ENCODE results near the gene GNAQ. TPM values are rescaled to one million over a fixed set of nuclear protein-coding genes. Genes with fewer than 3 reads are reported as not detected.

Gene GNAQ
- total and polyA plus RNA-seq, 2 of the 4 experiments (the other 2 are of a cell fraction) = 23.1 to 50.7 TPM

- H3K27ac ChIP-seq (ENCODE audit: insufficient read depth, low read length) = peak overlapping the region; percentile 27; the same call in 1 of the 2 replicates
- H3K9me3 ChIP-seq (ENCODE audit: control insufficient read depth, insufficient read depth, low read length) = no peaks in the 10 kb centered on the region
- peaks cover 13 to 68% of the 10 kb centered on the region in 2 experiments for H3K79me1 ChIP-seq (ENCODE audit: low read depth in 1 of 2, low read length in 2 of 2)
- H3K4ac ChIP-seq (ENCODE audit: low read depth, low read length) = peak overlapping the region; percentile 8; the same call in 1 of the 2 replicates
- WGBS, 2 experiments (ENCODE audit: extremely low coverage in 2 of 2, insufficient read length in 1 of 2) = no CpG with 5 or more reads among the region's 1 CpG
- ChIA-PET CTCF (interaction anchor here (1.8 kb wide), 1 partner anchor 49 kb away, joined by 5 read pairs; no protein-coding TSS in a partner anchor), POLR2A (ENCODE audit: unreplicated experiment) (no interaction called here)
- no peak overlapping the region; the same call in 1 of the 2 replicates for H3K14ac ChIP-seq (replicated peaks; ENCODE audit: low read depth, low read length)
- H4K5ac ChIP-seq (ENCODE audit: low read depth, low read length) = no peak overlapping the region
- no peak for ATAC-seq (ENCODE audit: low read depth)
- dilution Hi-C loops (cut with HindIII; ENCODE audit: low sequenced_read_pairs, unreplicated experiment) (no loop called here), intact Hi-C loops (cut with micrococcal nuclease) (no loop called here), in situ Hi-C loops (cut with MboI; ENCODE audit: low sequenced_read_pairs) (no loop called here)
- H3K23ac ChIP-seq (ENCODE audit: low read depth, low read length) = no peak overlapping the region
- no peaks in the 10 kb centered on the region for H3K27me3 ChIP-seq (ENCODE audit: control insufficient read depth, insufficient read depth, low read length)
- H4K8ac ChIP-seq (ENCODE audit: low read depth in 2 of 2, low read length in 2 of 2) = no peak overlapping the region; a peak in 1 of 4 replicates
- no peak overlapping the region for H2BK20ac ChIP-seq (ENCODE audit: low read depth, low read length)
- peaks cover 10% of the 10 kb centered on the region for H3K9me1 ChIP-seq (ENCODE audit: insufficient read depth, low read length)
- H2BK5ac ChIP-seq (ENCODE audit: low read depth, low read length, poor library complexity, severe bottlenecking) = peak overlapping the region; percentile 28
- no peak for TF ChIP-seq FOS (IDR thresholded peaks at IDR 0.05; ENCODE audit: low read depth, low read length)
- no peak for TF ChIP-seq CTCF (conservative IDR thresholded peaks at IDR 0.05; ENCODE audit: low read depth, low read length)
- no peak for TF ChIP-seq CEBPB (IDR thresholded peaks at IDR 0.05; ENCODE audit: low read depth, low read length)
- TF ChIP-seq USF2 (IDR thresholded peaks at IDR 0.05; ENCODE audit: low read depth, low read length) = no peak
- no peak for TF ChIP-seq RFX5 (IDR thresholded peaks at IDR 0.05; ENCODE audit: low read depth, low read length)
- TF ChIP-seq MAZ (IDR thresholded peaks at IDR 0.05; ENCODE audit: borderline replicate concordance, low read depth, low read length) = no peak
- TF ChIP-seq MXI1 (IDR thresholded peaks at IDR 0.05; ENCODE audit: borderline replicate concordance, low read depth, low read length) = no peak
- 0 out of 3 replicates have a peak overlapping the region, but pooled peaks have one; percentile 39 for H2BK15ac ChIP-seq (ENCODE audit: low read depth, low read length)
- no peak overlapping the region for H3K56ac ChIP-seq (ENCODE audit: extremely low read depth, insufficient read depth, low read length)
- H2AK5ac ChIP-seq (ENCODE audit: low read depth, low read length) = peak overlapping the region; percentile 91; the same call in 1 of the 2 replicates
- H3K4me2 ChIP-seq (ENCODE audit: low read depth, low read length) = peak overlapping the region; percentile 50
- H2BK120ac ChIP-seq (ENCODE audit: low read depth, low read length) = no peak overlapping the region
- H3K9ac ChIP-seq (ENCODE audit: low read depth, low read length) = no peak overlapping the region
- H3K36me3 ChIP-seq (ENCODE audit: control insufficient read depth, insufficient read depth, low read length) = no peaks in the 10 kb centered on the region
- no peak overlapping the region for H3K4me3 ChIP-seq (ENCODE audit: insufficient read depth, low read depth, low read length)
- DNase-seq = no peak
- 0 out of 2 replicates have a peak overlapping the region, but pooled peaks have one; percentile 8 for H3K18ac ChIP-seq (ENCODE audit: low read depth, low read length)
- peak overlapping the region; percentile 31; the same call in 1 of the 2 replicates for H4K91ac ChIP-seq (ENCODE audit: insufficient read depth, low read depth, low read length)
- peaks cover 11% of the 10 kb centered on the region for H3K4me1 ChIP-seq (ENCODE audit: control insufficient read depth, insufficient read depth, low read length)
- peaks cover 50% of the 10 kb centered on the region for H4K20me1 ChIP-seq (ENCODE audit: insufficient read depth, low read length)
- BruUV-seq (replicated peaks) = no TSS peak
- H2AFZ ChIP-seq (replicated peaks; ENCODE audit: low read length, poor library complexity) = no peak overlapping the region
- H2AK9ac ChIP-seq (replicated peaks; ENCODE audit: low read depth, low read length, poor library complexity) = no peak overlapping the region
These were observed 5.2 kb downstream of the GNAQ start for GRCh38 chr9:78026416-78026815.

Measured in IMR-90 (cell line).